ENCODE data around the gene RFX4. TPM values are rescaled to one million over a fixed set of nuclear protein-coding genes. Genes with fewer than 3 reads are reported as not detected.
"Not testable (repeated sequence)": the region's sequence is repeated elsewhere in the genome, so short reads cannot be mapped to it uniquely, and the experiment has no call there.

RFX4 gene
- total RNA-seq, 8 experiments from 2014 or later = 0.20 to 78.4 (median 16.8) TPM

DNA sequence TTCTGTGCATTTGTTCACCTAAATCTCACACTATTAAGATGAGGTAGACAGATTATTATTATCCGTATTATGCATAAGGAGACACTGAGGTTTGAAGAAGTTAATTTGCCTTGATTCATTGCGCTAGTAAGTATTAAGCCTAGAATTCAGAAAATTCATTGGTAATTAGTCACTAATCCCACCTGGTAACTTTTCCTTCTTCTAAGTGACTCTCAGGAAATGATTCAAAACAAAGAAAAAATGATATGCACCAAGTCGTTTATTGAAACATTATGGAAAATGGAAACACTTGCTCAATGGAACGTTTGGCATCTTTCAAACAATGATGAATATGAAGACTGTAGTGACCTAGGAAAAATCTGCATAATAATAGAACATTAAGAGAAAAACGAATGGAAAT is 15.2 kb downstream of the RFX4 start:
- peaks cover 21 to 48% of the 10 kb centered on the region in 2 donors for H3K4me1 ChIP-seq (replicated peaks in 1 of 2)
- 20 to 93% (median 49%) methylated on average over 2 to 5 of the region's 5 CpGs for WGBS, 10 experiments
- in situ Hi-C loops (cut with MboI; ENCODE audit: low pct_unique_long_range_greater_than_20kb in 2 of 9, low sequenced_read_pairs in 9 of 9, unreplicated experiment in 9 of 9) = loop anchor here in 1 of 9 experiments (25.0 kb wide), 1 partner anchor 211 kb away; no protein-coding TSS in a partner anchor
- no peak overlapping the region for H3K27ac ChIP-seq
- H3K4me3 ChIP-seq = no peak overlapping the region
- ATAC-seq (replicated peaks in 6 of 8) = no peak

DNA sequence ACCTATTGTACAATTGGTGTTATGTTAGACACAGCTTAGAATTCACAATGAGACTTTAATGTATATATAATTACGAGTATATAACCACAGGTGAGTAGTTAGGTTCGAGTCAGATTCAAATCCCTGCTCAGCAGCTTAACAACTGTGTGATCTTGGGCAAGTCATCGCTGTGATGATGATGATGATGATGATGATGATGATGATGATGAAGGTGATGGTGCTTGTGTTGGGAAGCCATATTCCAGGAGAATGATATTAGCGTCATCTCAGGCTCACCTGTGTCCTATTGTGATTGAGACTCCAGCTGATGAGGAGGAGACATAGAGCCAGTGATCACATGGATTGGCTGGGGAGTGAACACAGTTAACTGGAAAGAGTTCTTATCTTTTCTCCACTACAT is 16.5 kb downstream of the RFX4 start:
- in situ Hi-C loops (cut with MboI; ENCODE audit: low pct_unique_long_range_greater_than_20kb in 2 of 9, low sequenced_read_pairs in 9 of 9, unreplicated experiment in 9 of 9) = loop anchor here in 1 of 9 experiments (25.0 kb wide), 1 partner anchor 212 kb away; no protein-coding TSS in a partner anchor
- no peak for ATAC-seq (replicated peaks in 6 of 8)
- 0 to 100% (median 92%) methylated on average over 1 to 4 of the region's 4 CpGs; no CpG with 5 or more reads in 1 of the 10 experiments for WGBS, 10 experiments

DNA sequence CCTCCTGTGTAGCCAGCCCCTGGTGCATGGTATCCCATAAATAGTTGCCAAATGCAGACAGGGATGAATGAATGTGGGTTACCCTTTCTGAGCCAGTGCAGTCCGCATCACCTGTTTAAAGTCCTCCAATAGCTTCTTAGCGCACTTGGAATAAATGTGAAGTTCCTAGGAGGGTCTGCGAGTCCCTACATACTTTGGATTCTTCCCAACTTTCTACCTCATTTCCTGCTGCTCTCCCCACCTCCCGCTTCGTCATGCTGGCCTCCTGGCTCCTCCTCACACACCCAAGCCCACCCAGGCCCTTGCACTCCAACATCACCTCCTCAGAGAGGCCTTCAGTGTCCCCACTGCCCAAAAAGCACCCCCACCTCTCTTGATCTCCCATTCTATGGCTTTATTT is 17.7 kb downstream of the RFX4 start:
- Histone ChIP-seq H3K27ac (no peak overlapping the region), H3K4me1 (replicated peaks in 1 of 2) (peaks cover 19 to 35% of the 10 kb centered on the region in 2 donors), H3K4me3 (no peak overlapping the region)
- WGBS, 10 experiments = 47 to 100% (median 90%) methylated on average over 2 to 5 of the region's 5 CpGs; no CpG with 5 or more reads in 3 of the 10 experiments
- in situ Hi-C loops (cut with MboI; ENCODE audit: low pct_unique_long_range_greater_than_20kb in 2 of 9, low sequenced_read_pairs in 9 of 9, unreplicated experiment in 9 of 9) = no loop called here
- ATAC-seq (replicated peaks in 6 of 8) = no peak

More for the DNA sequence above, 16.5 kb downstream of the RFX4 start:
- no peak overlapping the region for H3K27ac ChIP-seq
- H3K4me1 ChIP-seq (replicated peaks in 1 of 2) = peaks cover 19 to 37% of the 10 kb centered on the region in 2 donors
- H3K4me3 ChIP-seq = no peak overlapping the region

DNA sequence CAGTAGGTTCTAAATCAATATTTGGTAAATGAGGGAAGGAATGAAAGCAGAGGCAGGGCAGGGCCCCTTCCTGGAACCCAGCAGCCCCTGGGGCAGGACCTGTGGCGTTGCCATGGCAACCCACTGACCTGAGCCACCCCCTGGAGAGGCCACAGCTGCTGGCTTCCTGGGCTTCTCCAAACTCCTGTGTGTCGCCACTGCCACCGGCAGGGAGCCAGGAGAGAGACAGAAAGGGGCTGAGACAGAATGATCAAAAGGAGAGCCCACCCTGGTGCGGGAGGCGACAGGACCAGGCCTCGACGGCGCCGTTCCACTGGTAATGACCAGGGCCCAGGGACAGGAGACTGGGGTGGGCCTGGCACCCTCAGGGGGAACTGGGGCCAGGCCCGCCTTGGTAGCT is 18.2 kb downstream of the RFX4 start:
- no peak overlapping the region for H3K4me3 ChIP-seq
- WGBS, 10 experiments = 0 to 100% (median 71%) methylated on average over 1 to 2 of the region's 10 CpGs; no CpG with 5 or more reads in 7 of the 10 experiments
- in situ Hi-C loops (cut with MboI; ENCODE audit: low pct_unique_long_range_greater_than_20kb in 2 of 9, low sequenced_read_pairs in 9 of 9, unreplicated experiment in 9 of 9) = no loop called here
- H3K27ac ChIP-seq = no peak overlapping the region
- peak in 6 of 8 experiments; percentile 33 to 90 (median 82) for ATAC-seq (replicated peaks in 6 of 8)
- peaks cover 19 to 33% of the 10 kb centered on the region in 2 donors for H3K4me1 ChIP-seq (replicated peaks in 1 of 2)

DNA sequence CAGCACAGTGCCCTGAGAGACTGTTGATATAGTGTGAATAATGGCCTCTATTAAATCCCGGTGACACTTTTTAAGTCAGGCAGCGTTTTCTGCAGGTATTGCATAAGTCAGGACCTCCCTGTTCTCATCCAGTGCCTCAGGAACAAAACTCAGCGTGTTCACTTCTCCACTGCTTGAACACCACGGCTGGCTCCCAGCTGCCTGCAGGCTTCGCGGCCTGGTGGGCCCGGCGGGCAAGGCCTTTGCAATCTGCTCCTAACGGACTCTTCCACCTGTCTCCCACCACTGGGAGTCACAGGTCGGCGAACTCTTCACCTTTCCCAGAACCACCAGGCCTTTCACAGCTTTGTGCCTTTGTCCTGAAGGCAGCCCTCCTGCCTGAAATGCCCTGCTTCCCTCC is 18.7 kb downstream of the RFX4 start:
- Histone ChIP-seq H3K4me3 (no peak overlapping the region), H3K4me1 (replicated peaks in 1 of 2) (peaks cover 20 to 35% of the 10 kb centered on the region in 2 donors), H3K27ac (no peak overlapping the region)
- in situ Hi-C loops (cut with MboI; ENCODE audit: low pct_unique_long_range_greater_than_20kb in 2 of 9, low sequenced_read_pairs in 9 of 9, unreplicated experiment in 9 of 9) = no loop called here
- WGBS, 10 experiments = 49 to 84% (median 72%) methylated on average over 1 to 11 of the region's 11 CpGs; no CpG with 5 or more reads in 4 of the 10 experiments
- peak in 5 of 8 experiments; percentile 44 to 63 (median 58) for ATAC-seq (replicated peaks in 6 of 8)

DNA sequence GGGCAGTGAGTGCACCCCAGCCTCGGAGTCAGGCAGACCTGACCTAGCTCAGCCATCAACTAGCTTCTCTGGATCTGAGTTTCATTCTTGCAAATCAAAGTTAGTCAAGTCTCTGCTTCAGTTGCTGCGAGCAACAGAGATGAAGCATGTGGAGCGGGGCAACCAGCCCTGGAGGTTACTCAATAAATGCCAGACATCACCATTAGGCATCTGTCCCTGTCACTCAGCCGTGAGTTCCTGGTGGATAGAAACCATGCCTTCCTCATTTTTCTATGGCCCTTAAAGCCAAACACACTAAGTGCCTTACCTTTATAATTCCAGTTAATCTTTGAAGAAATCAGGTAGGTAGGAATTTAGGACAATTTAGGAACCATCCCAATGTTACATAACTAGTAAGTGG is 19.3 kb downstream of the RFX4 start:
- Histone ChIP-seq H3K4me1 (replicated peaks in 1 of 2) (peaks cover 22 to 40% of the 10 kb centered on the region in 2 donors), H3K27ac (no peak overlapping the region), H3K4me3 (no peak overlapping the region)
- 0 to 93% (median 76%) methylated on average over 1 to 3 of the region's 4 CpGs; no CpG with 5 or more reads in 2 of the 10 experiments for WGBS, 10 experiments
- in situ Hi-C loops (cut with MboI; ENCODE audit: low pct_unique_long_range_greater_than_20kb in 2 of 9, low sequenced_read_pairs in 9 of 9, unreplicated experiment in 9 of 9) = no loop called here
- peak in 2 of 8 experiments; percentile 8 to 21 for ATAC-seq (replicated peaks in 6 of 8)

DNA sequence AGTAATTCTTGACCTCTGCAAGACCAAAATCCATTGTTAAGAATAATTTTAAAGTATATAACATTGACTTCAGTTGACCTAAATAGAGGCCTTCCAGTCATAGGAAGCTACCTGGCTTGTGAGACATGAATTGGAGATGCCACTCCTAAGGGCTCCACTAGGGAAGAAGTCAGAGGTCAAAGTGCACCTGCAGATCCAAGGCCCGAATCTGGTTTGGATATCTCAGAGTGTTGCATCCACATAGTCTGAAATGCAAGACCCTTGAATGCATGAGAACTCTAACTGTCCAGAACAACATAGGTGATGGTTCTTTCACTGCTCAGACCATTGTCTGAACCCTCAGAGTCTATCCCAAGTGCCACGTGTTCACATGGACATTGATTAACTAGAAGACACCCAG is 22.4 kb downstream of the RFX4 start:
- WGBS, 10 experiments = 0 to 100% (median 83%) methylated on average over 1 to 2 of the region's 2 CpGs; no CpG with 5 or more reads in 4 of the 10 experiments
- H3K4me3 ChIP-seq = no peak overlapping the region
- H3K27ac ChIP-seq = no peak overlapping the region
- no peak for ATAC-seq (replicated peaks in 6 of 8)
- in situ Hi-C loops (cut with MboI; ENCODE audit: low pct_unique_long_range_greater_than_20kb in 2 of 9, low sequenced_read_pairs in 9 of 9, unreplicated experiment in 9 of 9) = no loop called here
- peaks cover 17 to 28% of the 10 kb centered on the region in 2 donors for H3K4me1 ChIP-seq (replicated peaks in 1 of 2)

DNA sequence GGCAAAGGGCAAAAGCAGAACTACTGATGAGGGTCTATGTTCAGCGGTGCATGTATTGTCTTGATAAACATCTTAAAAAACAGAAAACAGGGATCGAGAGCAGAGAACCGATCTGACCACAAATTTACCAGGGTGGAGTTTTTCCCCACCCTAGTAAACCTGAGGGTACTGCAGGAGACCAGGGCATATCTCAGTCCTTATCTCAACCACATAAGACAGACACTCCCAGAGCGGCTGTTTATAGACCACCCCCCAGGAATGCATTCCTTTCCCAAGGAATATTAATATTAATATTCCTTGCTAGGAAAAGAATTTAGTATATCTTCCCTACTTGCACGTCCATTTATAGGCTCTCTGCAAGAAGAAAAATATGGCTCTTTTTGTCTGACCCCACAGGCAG is 37.8 kb downstream of the RFX4 start:
- 58 to 100% (median 75%) methylated on average over 1 to 5 of the region's 5 CpGs; no CpG with 5 or more reads in 5 of the 10 experiments for WGBS, 10 experiments
- in situ Hi-C loops (cut with MboI; ENCODE audit: low pct_unique_long_range_greater_than_20kb in 2 of 9, low sequenced_read_pairs in 9 of 9, unreplicated experiment in 9 of 9); ATAC-seq (replicated peaks in 6 of 8); H3K27ac ChIP-seq; H3K4me3 ChIP-seq; H3K4me1 ChIP-seq (replicated peaks in 1 of 2): not testable (repeated sequence)

DNA sequence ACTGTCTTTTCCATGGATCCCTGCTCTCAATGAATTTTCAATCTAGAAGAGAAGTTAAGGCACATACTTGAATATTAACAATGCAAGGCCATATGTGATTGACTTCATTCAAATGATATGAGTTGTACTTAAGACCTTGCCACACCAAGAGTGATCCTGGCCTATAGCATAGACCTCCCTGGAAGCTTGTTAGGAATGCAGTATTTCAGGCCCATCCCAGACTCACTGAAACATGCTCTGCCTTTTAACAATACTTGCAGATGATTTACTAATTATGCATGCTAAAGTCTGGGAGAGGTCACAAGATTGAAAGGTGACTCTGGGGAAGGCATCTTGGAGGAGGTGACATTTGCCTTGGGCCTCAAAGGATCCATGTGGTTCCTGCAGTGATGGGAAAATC is 43.2 kb downstream of the RFX4 start:
- in situ Hi-C loops (cut with MboI; ENCODE audit: low pct_unique_long_range_greater_than_20kb in 2 of 9, low sequenced_read_pairs in 9 of 9, unreplicated experiment in 9 of 9) = no loop called here
- Histone ChIP-seq H3K4me3 (no peak overlapping the region), H3K27ac (no peak overlapping the region), H3K4me1 (replicated peaks in 1 of 2) (no peaks in the 10 kb centered on the region)
- ATAC-seq (replicated peaks in 6 of 8) = peak in 2 of 8 experiments; percentile 65 to 93

DNA sequence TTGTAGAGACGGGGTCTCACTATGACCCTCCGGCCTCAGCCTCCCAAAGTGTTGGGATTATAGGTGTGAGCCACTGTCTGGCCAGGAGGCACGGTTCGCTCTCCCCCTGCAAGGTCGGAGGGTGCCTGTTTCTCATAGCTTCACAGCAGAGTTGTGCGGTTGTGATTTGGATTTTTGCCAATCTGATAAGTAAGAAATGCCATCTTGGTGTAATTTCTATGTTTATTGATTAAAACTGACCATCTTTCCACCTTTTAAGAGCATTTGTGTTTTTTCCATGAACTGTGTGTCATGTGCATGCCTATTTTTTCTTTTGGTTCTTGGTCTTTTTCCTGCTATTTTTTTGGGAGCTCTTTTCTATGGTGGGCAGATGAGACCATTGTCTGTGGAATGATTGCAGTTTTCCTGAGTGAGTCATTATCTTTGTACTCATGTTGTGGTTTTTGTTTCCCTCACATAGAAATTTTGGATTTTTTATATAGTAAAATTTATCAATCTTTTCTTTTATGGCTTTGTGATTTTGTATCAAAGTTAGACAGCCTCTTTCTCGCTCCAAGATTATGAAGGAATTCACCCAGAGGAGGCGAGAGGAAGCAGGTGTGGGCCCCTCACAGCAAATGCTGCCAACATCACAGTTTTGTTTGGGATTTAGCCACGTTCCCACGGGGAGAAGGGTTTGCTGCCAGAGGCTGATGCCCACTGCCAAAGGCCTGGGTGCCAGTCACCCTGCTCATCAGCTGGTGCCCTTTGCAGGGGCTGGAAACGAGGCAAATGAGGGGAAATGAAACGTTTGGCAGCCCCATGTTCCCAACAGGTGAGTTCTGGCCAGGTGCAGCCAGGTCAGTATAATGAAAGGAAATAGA is 47.2 kb downstream of the RFX4 start:
- 19 to 100% (median 91%) methylated on average over 2 to 10 of the region's 12 CpGs; no CpG with 5 or more reads in 1 of the 10 experiments for WGBS, 10 experiments
- in situ Hi-C loops (cut with MboI; ENCODE audit: low pct_unique_long_range_greater_than_20kb in 2 of 9, low sequenced_read_pairs in 9 of 9, unreplicated experiment in 9 of 9) = no loop called here
- H3K4me1 ChIP-seq (replicated peaks in 1 of 2) = no peaks in the 10 kb centered on the region
- no peak overlapping the region for H3K4me3 ChIP-seq
- H3K27ac ChIP-seq = peak overlapping the region in 1 of 2 donors; percentile 32
- no peak for ATAC-seq (replicated peaks in 6 of 8)

DNA sequence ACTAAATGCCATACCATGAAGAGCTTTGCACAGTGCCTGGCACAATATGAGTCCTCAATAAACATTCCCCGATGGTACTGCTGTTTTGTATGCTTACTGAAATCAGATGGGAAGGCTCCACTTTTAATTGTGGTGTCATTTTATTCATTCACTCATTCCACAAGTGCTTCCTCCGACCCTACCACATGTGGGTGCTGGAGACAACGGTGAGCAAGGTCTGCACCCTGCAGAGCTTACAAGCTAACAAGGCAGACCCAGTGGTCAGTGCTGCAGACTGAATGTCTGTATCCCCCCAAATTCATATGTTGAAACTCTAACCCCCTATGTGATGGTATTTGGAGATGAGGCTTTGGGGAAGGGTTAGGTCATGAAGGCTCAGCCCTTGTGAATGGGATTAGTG is 48.3 kb downstream of the RFX4 start:
- H3K27ac ChIP-seq = no peak overlapping the region
- ATAC-seq (replicated peaks in 6 of 8) = no peak
- no peak overlapping the region for H3K4me3 ChIP-seq
- no peaks in the 10 kb centered on the region for H3K4me1 ChIP-seq (replicated peaks in 1 of 2)
- in situ Hi-C loops (cut with MboI; ENCODE audit: low pct_unique_long_range_greater_than_20kb in 2 of 9, low sequenced_read_pairs in 9 of 9, unreplicated experiment in 9 of 9) = no loop called here
- 0 to 93% (median 79%) methylated on average over 1 to 3 of the region's 3 CpGs; no CpG with 5 or more reads in 4 of the 10 experiments for WGBS, 10 experiments

DNA sequence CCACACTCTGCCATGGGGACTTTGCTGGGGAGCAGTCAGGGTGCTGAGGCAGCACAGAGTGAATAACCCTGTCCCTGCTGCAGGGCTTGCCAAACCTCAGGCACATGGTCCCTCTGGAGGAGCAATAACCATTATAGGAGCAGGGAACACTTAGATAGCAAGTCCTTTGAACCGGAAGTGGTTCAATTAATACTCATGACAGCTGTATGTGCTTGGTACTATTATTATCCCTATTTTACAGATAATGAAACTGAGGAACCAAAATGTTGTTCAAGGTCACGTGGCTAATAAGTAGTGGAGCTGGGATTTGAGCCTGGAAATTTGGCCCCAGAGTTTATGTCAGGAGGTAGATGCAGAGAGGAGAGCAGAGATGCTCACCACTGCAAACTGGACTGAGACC is 49.0 kb downstream of the RFX4 start:
- no peak overlapping the region for H3K4me3 ChIP-seq
- 0 to 93% (median 31%) methylated on average over 1 to 2 of the region's 2 CpGs; no CpG with 5 or more reads in 3 of the 10 experiments for WGBS, 10 experiments
- in situ Hi-C loops (cut with MboI; ENCODE audit: low pct_unique_long_range_greater_than_20kb in 2 of 9, low sequenced_read_pairs in 9 of 9, unreplicated experiment in 9 of 9) = no loop called here
- H3K27ac ChIP-seq = no peak overlapping the region
- H3K4me1 ChIP-seq (replicated peaks in 1 of 2) = no peaks in the 10 kb centered on the region
- no peak for ATAC-seq (replicated peaks in 6 of 8)

DNA sequence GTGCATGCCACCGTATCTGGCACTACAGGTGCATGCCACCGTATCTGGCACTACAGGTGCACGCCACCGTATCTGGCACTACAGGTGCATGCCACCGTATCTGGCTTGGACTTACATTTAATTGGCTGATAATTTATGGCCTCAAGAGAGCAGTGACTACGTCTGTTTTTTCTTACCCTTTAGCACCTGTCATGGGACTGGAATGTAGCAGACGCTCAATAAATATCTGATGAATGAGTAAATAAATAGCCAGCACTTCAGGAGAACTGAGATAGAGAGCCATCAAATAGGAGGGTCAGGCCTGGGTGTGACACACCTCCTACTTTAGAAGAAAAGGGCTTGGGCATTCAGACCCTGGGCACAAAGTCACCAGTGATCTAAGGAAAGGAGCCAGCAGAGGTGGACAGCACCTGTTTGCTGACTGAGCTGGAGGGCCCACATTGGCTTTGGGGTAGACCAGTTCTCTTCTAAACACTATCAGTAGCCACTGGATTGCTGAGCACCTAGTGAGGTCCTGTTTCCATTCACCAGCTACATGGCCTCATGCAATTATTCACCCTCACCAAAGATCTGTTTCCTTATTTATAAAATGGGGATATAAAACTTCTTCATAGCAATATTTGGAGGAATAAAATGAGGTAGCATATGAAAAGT is 50.1 kb downstream of the RFX4 start:
- H3K4me1 ChIP-seq (replicated peaks in 1 of 2) = no peaks in the 10 kb centered on the region
- in situ Hi-C loops (cut with MboI; ENCODE audit: low pct_unique_long_range_greater_than_20kb in 2 of 9, low sequenced_read_pairs in 9 of 9, unreplicated experiment in 9 of 9) = no loop called here
- ATAC-seq (replicated peaks in 6 of 8) = no peak
- no peak overlapping the region for H3K4me3 ChIP-seq
- 32 to 94% (median 88%) methylated on average over 1 to 7 of the region's 7 CpGs; no CpG with 5 or more reads in 1 of the 10 experiments for WGBS, 10 experiments
- H3K27ac ChIP-seq = no peak overlapping the region
